ENCODE measurements around the gene NRCAM. TPM values are rescaled to one million over a fixed set of nuclear protein-coding genes. Genes with fewer than 3 reads are reported as not detected.

Gene NRCAM
- total RNA-seq, 4 donors from 2014 or later: 0.77 to 30.3 (median 2.0) TPM; not detected in 1

DNA sequence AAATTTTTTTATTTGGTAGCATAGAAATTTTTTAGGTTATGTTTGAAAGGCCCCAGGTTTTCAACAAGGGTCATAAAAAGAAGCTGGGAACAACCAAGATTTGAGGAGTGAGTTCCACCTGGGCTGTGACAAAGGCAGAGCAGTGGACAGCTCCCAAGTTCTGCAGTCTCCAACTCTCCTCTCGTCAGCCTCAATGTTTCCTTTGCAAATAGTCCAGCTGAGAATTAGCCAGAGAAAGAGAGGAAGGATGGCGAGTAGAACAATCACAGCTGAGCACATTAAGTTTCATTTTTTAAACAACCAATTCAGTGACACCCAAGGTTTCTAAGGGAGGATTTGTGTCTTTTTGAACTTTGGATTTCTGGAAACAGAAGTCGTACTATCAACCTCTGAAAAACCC is 143.2 kb downstream of the NRCAM start:
- Histone ChIP-seq H3K27ac (no peak overlapping the region), H3K27me3 (no peaks in the 10 kb centered on the region), H3K4me3 (no peak overlapping the region), H3K36me3 (no peaks in the 10 kb centered on the region), H3K4me1 (no peaks in the 10 kb centered on the region), H3K9me3 (no peaks in the 10 kb centered on the region)
- intact Hi-C loops (cut with DNase I; ENCODE audit: low total_unique reads): no loop called here
- DNase-seq: no peak
- no peak for TF ChIP-seq POLR2A (IDR thresholded peaks at IDR 0.05)
- TF ChIP-seq, protein P1, sequence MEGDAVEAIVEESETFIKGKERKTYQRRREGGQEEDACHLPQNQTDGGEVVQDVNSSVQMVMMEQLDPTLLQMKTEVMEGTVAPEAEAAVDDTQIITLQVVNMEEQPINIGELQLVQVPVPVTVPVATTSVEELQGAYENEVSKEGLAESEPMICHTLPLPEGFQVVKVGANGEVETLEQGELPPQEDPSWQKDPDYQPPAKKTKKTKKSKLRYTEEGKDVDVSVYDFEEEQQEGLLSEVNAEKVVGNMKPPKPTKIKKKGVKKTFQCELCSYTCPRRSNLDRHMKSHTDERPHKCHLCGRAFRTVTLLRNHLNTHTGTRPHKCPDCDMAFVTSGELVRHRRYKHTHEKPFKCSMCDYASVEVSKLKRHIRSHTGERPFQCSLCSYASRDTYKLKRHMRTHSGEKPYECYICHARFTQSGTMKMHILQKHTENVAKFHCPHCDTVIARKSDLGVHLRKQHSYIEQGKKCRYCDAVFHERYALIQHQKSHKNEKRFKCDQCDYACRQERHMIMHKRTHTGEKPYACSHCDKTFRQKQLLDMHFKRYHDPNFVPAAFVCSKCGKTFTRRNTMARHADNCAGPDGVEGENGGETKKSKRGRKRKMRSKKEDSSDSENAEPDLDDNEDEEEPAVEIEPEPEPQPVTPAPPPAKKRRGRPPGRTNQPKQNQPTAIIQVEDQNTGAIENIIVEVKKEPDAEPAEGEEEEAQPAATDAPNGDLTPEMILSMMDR (IDR thresholded peaks at IDR 0.05): no peak

DNA sequence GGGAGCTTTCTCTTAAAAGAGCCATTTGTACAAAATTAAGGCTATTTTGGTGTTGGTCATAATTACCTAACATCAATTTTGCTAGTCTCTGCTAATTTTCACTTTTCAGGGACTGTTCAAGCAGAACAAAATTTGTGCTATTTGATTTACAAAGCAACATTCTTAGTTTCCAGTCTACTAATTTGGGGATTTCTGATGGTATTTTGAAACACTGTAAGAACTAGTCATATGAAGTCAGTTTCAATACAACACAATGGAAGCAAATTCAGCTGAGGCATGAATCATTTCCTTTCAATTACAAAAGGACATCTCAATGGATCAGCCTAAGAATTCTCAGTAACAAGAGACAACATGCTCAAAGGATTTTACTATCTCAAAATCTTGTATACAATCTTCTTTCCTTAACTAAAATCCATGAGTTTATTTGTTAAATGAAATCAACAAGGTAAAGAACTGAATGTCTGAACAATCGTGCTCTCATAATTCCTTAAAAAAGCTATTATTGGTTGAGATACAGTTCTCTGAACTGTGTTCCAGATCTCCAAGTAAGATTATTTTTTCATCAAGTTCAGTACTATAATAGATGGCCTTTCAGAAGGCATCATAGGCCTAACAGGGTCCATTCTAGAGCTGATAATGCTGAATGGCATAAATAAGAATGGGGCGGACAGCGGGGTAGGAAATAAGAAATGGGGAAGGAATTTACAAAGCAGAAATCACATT is 144.6 kb downstream of the NRCAM start:
- H3K27ac ChIP-seq: no peak overlapping the region
- no peaks in the 10 kb centered on the region for H3K27me3 ChIP-seq

DNA sequence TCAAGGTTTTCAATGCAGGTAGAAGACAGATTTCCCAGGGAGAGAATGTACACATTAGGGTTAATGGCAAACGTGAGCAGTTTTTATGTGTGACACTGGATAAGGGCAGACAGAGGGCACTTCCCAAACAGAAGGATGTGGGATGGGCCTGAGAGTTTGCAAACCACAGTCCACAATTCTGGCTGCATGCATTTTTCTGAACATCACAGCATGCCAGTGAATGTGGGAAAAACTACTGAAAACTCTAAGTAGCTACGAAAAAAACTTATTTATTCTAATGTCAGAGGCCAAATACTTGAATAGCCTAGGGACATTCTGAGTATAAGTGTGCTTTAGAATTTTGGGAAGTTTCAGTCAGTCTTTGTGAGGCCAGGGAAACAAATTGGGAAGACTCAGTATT is 145.9 kb downstream of the NRCAM start:
- Histone ChIP-seq H3K27me3 (no peaks in the 10 kb centered on the region), H3K36me3 (no peaks in the 10 kb centered on the region), H3K27ac (no peak overlapping the region), H3K9me3 (no peaks in the 10 kb centered on the region), H3K4me3 (no peak overlapping the region), H3K4me1 (no peaks in the 10 kb centered on the region)
- no peak for TF ChIP-seq POLR2A (IDR thresholded peaks at IDR 0.05)
- TF ChIP-seq, protein P1 (IDR thresholded peaks at IDR 0.05): no peak
- intact Hi-C loops (cut with DNase I; ENCODE audit: low total_unique reads): no loop called here
- DNase-seq: no peak

More for the DNA sequence above, 144.6 kb downstream of the NRCAM start:
- no peaks in the 10 kb centered on the region for H3K9me3 ChIP-seq
- H3K4me3 ChIP-seq: no peak overlapping the region
- no peaks in the 10 kb centered on the region for H3K36me3 ChIP-seq
- H3K4me1 ChIP-seq: no peaks in the 10 kb centered on the region
- no peak for DNase-seq
- intact Hi-C loops (cut with DNase I; ENCODE audit: low total_unique reads): no loop called here
- TF ChIP-seq, protein P1 (IDR thresholded peaks at IDR 0.05): no peak

DNA sequence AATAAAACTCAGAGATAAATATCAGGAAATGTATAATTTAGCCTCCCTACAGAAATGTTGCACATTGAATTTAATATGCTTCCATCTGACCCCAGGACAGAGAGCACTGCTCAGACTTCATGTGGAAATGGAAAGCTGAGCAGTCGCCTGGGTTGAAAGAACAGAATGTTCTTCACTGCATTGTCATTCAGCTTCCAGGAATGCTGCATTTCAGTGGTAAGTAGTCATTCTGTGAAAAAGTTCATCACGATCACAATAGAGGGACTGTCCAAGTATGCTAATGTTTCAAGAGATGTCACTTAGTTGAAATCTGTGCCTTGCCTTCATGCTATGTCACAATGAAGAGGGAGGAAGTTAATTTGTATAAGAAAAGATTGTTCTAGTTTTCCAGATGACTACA is 147.3 kb downstream of the NRCAM start:
- Histone ChIP-seq H3K4me1 (no peaks in the 10 kb centered on the region), H3K9me3 (no peaks in the 10 kb centered on the region), H3K36me3 (no peaks in the 10 kb centered on the region), H3K4me3 (no peak overlapping the region), H3K27me3 (no peaks in the 10 kb centered on the region), H3K27ac (no peak overlapping the region)
- DNase-seq: no peak
- intact Hi-C loops (cut with DNase I; ENCODE audit: low total_unique reads): no loop called here
- no peak for TF ChIP-seq POLR2A (IDR thresholded peaks at IDR 0.05)
- TF ChIP-seq, protein P1 (IDR thresholded peaks at IDR 0.05): no peak

DNA sequence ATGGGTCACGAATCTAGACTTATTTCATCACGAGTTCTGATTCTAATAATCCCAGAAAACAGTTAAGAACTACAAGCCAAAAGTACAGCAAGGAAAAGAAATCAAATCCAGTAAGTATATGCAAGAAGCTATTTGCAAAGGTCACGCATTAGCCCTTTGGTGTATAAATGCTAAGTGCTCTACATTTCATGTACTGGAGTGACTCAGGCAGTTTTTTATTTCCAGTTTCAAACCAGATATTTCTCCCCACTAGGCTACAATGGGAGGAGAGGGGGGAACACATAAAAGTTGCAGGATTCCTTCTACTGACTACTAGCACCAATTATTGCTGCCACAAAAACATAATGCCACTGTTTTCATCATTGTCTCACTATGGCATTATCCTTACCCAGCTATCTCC is 148.0 kb downstream of the NRCAM start:
- H3K27ac ChIP-seq: no peak overlapping the region
- no peaks in the 10 kb centered on the region for H3K36me3 ChIP-seq
- no peak for TF ChIP-seq POLR2A (IDR thresholded peaks at IDR 0.05)
- TF ChIP-seq, protein P1 (IDR thresholded peaks at IDR 0.05): no peak
- intact Hi-C loops (cut with DNase I; ENCODE audit: low total_unique reads): no loop called here
- no peaks in the 10 kb centered on the region for H3K9me3 ChIP-seq
- no peak for DNase-seq
- no peaks in the 10 kb centered on the region for H3K27me3 ChIP-seq
- no peak overlapping the region for H3K4me3 ChIP-seq
- no peaks in the 10 kb centered on the region for H3K4me1 ChIP-seq
